Measurements from ENCODE around the gene PSMB5.

The PSMB5 gene

GRCh38 chr14:23074906-23075305 lies 40.2 kb upstream of the PSMB5 start:
- no peak overlapping the region for H3K4me3 ChIP-seq (ENCODE audit: low read depth, low read length)
- DNase-seq (ENCODE audit: low read depth), result no peak
- TF ChIP-seq CTCF (conservative IDR thresholded peaks at IDR 0.05; ENCODE audit: low read depth, low read length), result no peak

DNA sequence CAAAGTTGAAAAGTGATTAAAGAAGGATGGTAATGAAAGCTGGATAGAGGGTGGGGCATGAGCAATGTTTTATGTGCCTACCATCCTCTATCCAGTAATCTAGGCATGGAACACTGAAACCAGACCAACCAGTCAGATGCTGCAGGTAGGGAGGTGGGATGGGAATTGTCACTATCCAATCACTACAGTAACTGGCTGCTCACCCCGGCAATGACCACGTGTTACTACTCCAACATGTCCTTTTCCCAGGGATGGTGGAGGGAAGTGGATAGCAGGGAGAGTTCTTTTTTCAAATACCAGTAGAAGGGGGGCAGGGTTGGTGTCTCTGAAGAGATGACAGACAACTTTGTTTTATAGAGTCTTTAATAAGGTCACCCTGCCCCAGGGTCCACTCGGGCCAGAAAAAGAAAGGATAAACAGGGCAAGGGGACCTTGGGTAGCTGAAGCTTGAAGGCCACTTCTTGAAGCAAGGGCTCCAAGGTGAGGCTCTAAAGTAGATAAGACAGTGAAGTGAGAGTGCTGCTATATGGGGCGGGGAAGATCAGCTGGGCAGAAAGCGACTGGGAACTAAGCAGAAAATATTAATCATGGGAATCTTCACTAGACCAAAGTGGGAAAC lies 37.3 kb upstream of the PSMB5 start:
- peak overlapping the region; percentile 90 for H3K4me3 ChIP-seq (ENCODE audit: low read depth, low read length)
- no peak for TF ChIP-seq CTCF (conservative IDR thresholded peaks at IDR 0.05; ENCODE audit: low read depth, low read length)

GRCh38 chr14:23071244-23071920 lies 36.7 kb upstream of the PSMB5 start:
- TF ChIP-seq CTCF (conservative IDR thresholded peaks at IDR 0.05; ENCODE audit: low read depth, low read length), result peak; percentile 2
- DNase-seq (ENCODE audit: low read depth), result peak; percentile 98
- H3K4me3 ChIP-seq (ENCODE audit: low read depth, low read length), result peak overlapping the region; percentile 90

More for the DNA sequence above, 37.3 kb upstream of the PSMB5 start:
- no peak for DNase-seq (ENCODE audit: low read depth)

- TF ChIP-seq CTCF (conservative IDR thresholded peaks at IDR 0.05; ENCODE audit: low read depth, low read length), result no peak
- DNase-seq (ENCODE audit: low read depth), result no peak
- peak overlapping the region; percentile 90 for H3K4me3 ChIP-seq (ENCODE audit: low read depth, low read length)
Observed at GRCh38 chr14:23070262-23071129, 35.8 kb upstream of the PSMB5 start.

GRCh38 chr14:23069413-23069806 lies 34.7 kb upstream of the PSMB5 start:
- no peak for DNase-seq (ENCODE audit: low read depth)
- no peak overlapping the region for H3K4me3 ChIP-seq (ENCODE audit: low read depth, low read length)
- TF ChIP-seq CTCF (conservative IDR thresholded peaks at IDR 0.05; ENCODE audit: low read depth, low read length), result no peak

DNA sequence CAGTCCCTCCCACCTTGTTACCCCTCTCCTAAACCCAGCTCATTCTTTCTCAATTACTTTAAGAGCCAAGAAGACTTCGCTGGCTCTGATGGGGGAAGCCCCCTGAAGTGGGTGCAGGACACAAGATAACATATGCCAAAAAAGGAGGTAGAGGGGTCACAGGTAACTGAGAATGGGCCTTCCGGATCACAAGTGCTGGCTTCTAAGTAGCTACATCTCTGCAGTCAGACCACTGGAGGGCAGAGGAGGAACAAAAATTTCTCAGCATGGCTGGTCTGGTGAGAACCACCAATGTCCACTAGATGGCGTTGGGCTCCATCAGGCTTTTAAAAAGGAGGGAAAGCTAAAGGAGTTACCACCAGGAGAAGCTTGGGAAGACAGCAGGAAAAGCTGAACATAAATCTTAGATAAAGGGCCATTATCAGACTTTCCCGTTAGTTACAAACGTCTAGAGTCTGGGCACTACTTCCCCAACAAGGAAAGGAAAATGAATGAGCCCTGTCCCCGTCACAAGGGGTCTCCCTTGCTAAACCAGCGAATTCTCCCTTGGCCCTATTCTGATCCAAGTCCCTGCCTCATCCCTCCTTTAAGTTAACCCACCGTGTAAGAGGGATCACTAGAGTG lies 34.2 kb upstream of the PSMB5 start:
- H3K4me3 ChIP-seq (ENCODE audit: low read depth, low read length), result peak overlapping the region; percentile 37
- peak; percentile 98 for TF ChIP-seq CTCF (conservative IDR thresholded peaks at IDR 0.05; ENCODE audit: low read depth, low read length)
- DNase-seq (ENCODE audit: low read depth), result peak; percentile 96
